ENCODE results near the gene RAPH1. TPM values are rescaled to one million over a fixed set of nuclear protein-coding genes. Genes with fewer than 3 reads are reported as not detected.
A peak's percentile ranks its signal among the peaks of the same experiment; 100 is the strongest.

RAPH1 gene
- total RNA-seq, 1 donor from 2014 or later = 50.4 TPM

DNA sequence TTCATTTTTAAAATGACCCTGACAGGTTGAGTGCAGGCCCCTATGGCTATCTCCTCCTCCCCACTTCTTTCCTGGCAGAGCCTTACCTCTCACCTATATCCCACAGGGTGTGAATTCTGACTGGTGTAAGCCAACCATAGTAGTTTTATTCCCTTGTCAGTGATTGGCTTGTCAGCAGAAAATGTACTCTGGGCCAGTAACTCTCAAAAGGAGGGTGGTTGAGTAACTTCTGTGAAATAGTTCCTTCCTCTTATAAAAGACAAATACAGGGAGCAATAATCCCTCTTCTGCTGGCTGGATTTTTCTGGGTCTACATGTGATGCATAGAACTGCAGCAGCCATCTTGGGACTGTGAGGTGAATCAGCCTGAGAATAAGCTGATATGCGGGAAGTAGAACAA is 83.4 kb downstream of the RAPH1 start:
- DNase-seq (ENCODE audit: low read depth) (no peak), FAIRE-seq (no peak)
- Histone ChIP-seq H3K36me3 (ENCODE audit: insufficient read depth, low read length) (peaks cover 44% of the 10 kb centered on the region), H3K9me3 (ENCODE audit: insufficient read depth, low read depth, low read length) (no peaks in the 10 kb centered on the region), H3K79me2 (ENCODE audit: insufficient read depth, low read length) (peaks cover 5% of the 10 kb centered on the region), H4K20me1 (ENCODE audit: insufficient read depth, low read length) (no peaks in the 10 kb centered on the region), H3K9ac (ENCODE audit: low read length) (peak overlapping the region; percentile 0), H2AFZ (ENCODE audit: low read depth, low read length) (no peak overlapping the region), H3K27ac (ENCODE audit: low read depth, low read length) (no peak overlapping the region), H3K27me3 (ENCODE audit: insufficient read depth, low read length) (no peaks in the 10 kb centered on the region), H3K4me1 (ENCODE audit: insufficient read depth, low read length) (peaks cover 11% of the 10 kb centered on the region), H3K4me3 (ENCODE audit: insufficient read depth, low read depth, low read length) (no peak overlapping the region), H3K4me2 (ENCODE audit: low read length) (no peak overlapping the region)
- Mint-ChIP-seq H3K27ac (ENCODE audit: unreplicated experiment) (no peak overlapping the region), H3K4me1 (ENCODE audit: low read depth, unreplicated experiment) (peaks cover 18% of the 10 kb centered on the region), H3K27me3 (ENCODE audit: low read depth, unreplicated experiment) (no peaks in the 10 kb centered on the region), H3K4me3 (ENCODE audit: unreplicated experiment) (no peak overlapping the region), H3K9me3 (ENCODE audit: unreplicated experiment) (no peaks in the 10 kb centered on the region), H3K36me3 (ENCODE audit: low read depth, unreplicated experiment) (no peaks in the 10 kb centered on the region)
- TF ChIP-seq EZH2 (IDR thresholded peaks at IDR 0.05; ENCODE audit: insufficient read depth, low read length) (no peak), CTCF (IDR thresholded peaks at IDR 0.05; ENCODE audit: insufficient read depth, low read depth, low read length) (no peak)

DNA sequence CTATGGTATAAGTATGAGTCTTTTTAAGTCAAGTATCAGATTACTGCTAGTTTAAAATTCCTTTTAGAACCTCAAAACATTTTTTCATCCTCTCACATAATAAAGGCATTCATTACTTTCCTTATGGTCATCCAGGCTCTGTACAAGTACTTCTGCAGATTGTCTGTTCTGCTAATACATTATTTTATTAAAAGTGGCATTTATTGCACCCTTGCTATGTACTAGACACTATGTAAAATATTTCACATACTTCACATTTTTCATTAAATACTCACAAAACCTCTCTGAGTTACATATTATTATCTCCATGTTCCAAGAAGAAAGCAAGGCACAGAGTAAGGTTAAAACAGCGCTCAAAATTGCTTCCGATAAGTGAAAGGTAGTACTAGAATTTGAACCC is 84.1 kb downstream of the RAPH1 start:
- peaks cover 19% of the 10 kb centered on the region for H3K4me1 Mint-ChIP-seq (ENCODE audit: low read depth, unreplicated experiment)
- no peaks in the 10 kb centered on the region for H3K27me3 Mint-ChIP-seq (ENCODE audit: low read depth, unreplicated experiment)
- H3K9me3 Mint-ChIP-seq (ENCODE audit: unreplicated experiment) = no peaks in the 10 kb centered on the region
- H3K79me2 ChIP-seq (ENCODE audit: insufficient read depth, low read length) = peaks cover 5% of the 10 kb centered on the region
- no peaks in the 10 kb centered on the region for H3K27me3 ChIP-seq (ENCODE audit: insufficient read depth, low read length)
- no peak overlapping the region for H2AFZ ChIP-seq (ENCODE audit: low read depth, low read length)
- peak overlapping the region; percentile 0 for H3K9ac ChIP-seq (ENCODE audit: low read length)
- no peak overlapping the region for H3K4me3 Mint-ChIP-seq (ENCODE audit: unreplicated experiment)
- H3K27ac ChIP-seq (ENCODE audit: low read depth, low read length) = no peak overlapping the region
- TF ChIP-seq EZH2 (IDR thresholded peaks at IDR 0.05; ENCODE audit: insufficient read depth, low read length) (no peak), CTCF (IDR thresholded peaks at IDR 0.05; ENCODE audit: insufficient read depth, low read depth, low read length) (no peak)
- peaks cover 47% of the 10 kb centered on the region for H3K36me3 ChIP-seq (ENCODE audit: insufficient read depth, low read length)
- H3K4me3 ChIP-seq (ENCODE audit: insufficient read depth, low read depth, low read length) = no peak overlapping the region
- H3K4me1 ChIP-seq (ENCODE audit: insufficient read depth, low read length) = peaks cover 18% of the 10 kb centered on the region
- no peaks in the 10 kb centered on the region for H3K36me3 Mint-ChIP-seq (ENCODE audit: low read depth, unreplicated experiment)
- peak; percentile 54 for DNase-seq (ENCODE audit: low read depth)
- FAIRE-seq = peak; percentile 59
- H3K4me2 ChIP-seq (ENCODE audit: low read length) = peak overlapping the region; percentile 4
- H3K27ac Mint-ChIP-seq (ENCODE audit: unreplicated experiment) = peak overlapping the region; percentile 34
- no peaks in the 10 kb centered on the region for H4K20me1 ChIP-seq (ENCODE audit: insufficient read depth, low read length)
- no peaks in the 10 kb centered on the region for H3K9me3 ChIP-seq (ENCODE audit: insufficient read depth, low read depth, low read length)

- no peak for TF ChIP-seq CTCF (IDR thresholded peaks at IDR 0.05; ENCODE audit: insufficient read depth, low read depth, low read length)
- TF ChIP-seq EZH2 (IDR thresholded peaks at IDR 0.05; ENCODE audit: insufficient read depth, low read length) = no peak
- no peaks in the 10 kb centered on the region for H3K9me3 ChIP-seq (ENCODE audit: insufficient read depth, low read depth, low read length)
- no peak overlapping the region for H3K4me3 ChIP-seq (ENCODE audit: insufficient read depth, low read depth, low read length)
- H3K9me3 Mint-ChIP-seq (ENCODE audit: unreplicated experiment) = no peaks in the 10 kb centered on the region
- no peak overlapping the region for H3K27ac ChIP-seq (ENCODE audit: low read depth, low read length)
- no peak overlapping the region for H2AFZ ChIP-seq (ENCODE audit: low read depth, low read length)
- H3K4me3 Mint-ChIP-seq (ENCODE audit: unreplicated experiment) = no peak overlapping the region
- no peaks in the 10 kb centered on the region for H3K27me3 Mint-ChIP-seq (ENCODE audit: low read depth, unreplicated experiment)
- H3K9ac ChIP-seq (ENCODE audit: low read length) = no peak overlapping the region
- H4K20me1 ChIP-seq (ENCODE audit: insufficient read depth, low read length) = no peaks in the 10 kb centered on the region
- H3K4me1 ChIP-seq (ENCODE audit: insufficient read depth, low read length) = peaks cover 22% of the 10 kb centered on the region
- H3K4me1 Mint-ChIP-seq (ENCODE audit: low read depth, unreplicated experiment) = peaks cover 23% of the 10 kb centered on the region
- no peak overlapping the region for H3K4me2 ChIP-seq (ENCODE audit: low read length)
- no peak for FAIRE-seq
- no peaks in the 10 kb centered on the region for H3K27me3 ChIP-seq (ENCODE audit: insufficient read depth, low read length)
- H3K27ac Mint-ChIP-seq (ENCODE audit: unreplicated experiment) = peak overlapping the region; percentile 34
- DNase-seq (ENCODE audit: low read depth) = no peak
- H3K36me3 ChIP-seq (ENCODE audit: insufficient read depth, low read length) = peaks cover 43% of the 10 kb centered on the region
- H3K79me2 ChIP-seq (ENCODE audit: insufficient read depth, low read length) = peaks cover 5% of the 10 kb centered on the region
- H3K36me3 Mint-ChIP-seq (ENCODE audit: low read depth, unreplicated experiment) = no peaks in the 10 kb centered on the region
Measured at GRCh38 chr2:203450561-203450960, 84.5 kb downstream of the RAPH1 start.
